ENCODE measurements around the gene SH3TC2. TPM values are rescaled to one million over a fixed set of nuclear protein-coding genes. Genes with fewer than 3 reads are reported as not detected.

SH3TC2 gene
- total and polyA plus RNA-seq, 2 of the 4 experiments (the other 2 are of a cell fraction): 3.4 to 7.9 TPM

- Histone ChIP-seq H3K9me3 (ENCODE audit: control insufficient read depth, insufficient read depth, low read length) (no peaks in the 10 kb centered on the region), H3K27ac (ENCODE audit: insufficient read depth, low read length) (no peak overlapping the region), H4K8ac (ENCODE audit: low read depth in 2 of 2, low read length in 2 of 2) (no peak overlapping the region), H2BK120ac (ENCODE audit: low read depth, low read length) (no peak overlapping the region), H3K56ac (ENCODE audit: extremely low read depth, insufficient read depth, low read length) (no peak overlapping the region), H2AK5ac (ENCODE audit: low read depth, low read length) (no peak overlapping the region), H3K18ac (ENCODE audit: low read depth, low read length) (no peak overlapping the region), H2AFZ (replicated peaks; ENCODE audit: low read length, poor library complexity) (no peak overlapping the region), H3K9me1 (ENCODE audit: insufficient read depth, low read length) (no peaks in the 10 kb centered on the region), H4K91ac (ENCODE audit: insufficient read depth, low read depth, low read length) (no peak overlapping the region), H4K20me1 (ENCODE audit: insufficient read depth, low read length) (no peaks in the 10 kb centered on the region), H3K4me3 (ENCODE audit: insufficient read depth, low read depth, low read length) (no peak overlapping the region), H2BK5ac (ENCODE audit: low read depth, low read length, poor library complexity, severe bottlenecking) (no peak overlapping the region), H3K9ac (ENCODE audit: low read depth, low read length) (no peak overlapping the region), H3K14ac (replicated peaks; ENCODE audit: low read depth, low read length) (no peak overlapping the region), H2BK20ac (ENCODE audit: low read depth, low read length) (no peak overlapping the region), H3K4me1 (ENCODE audit: control insufficient read depth, insufficient read depth, low read length) (0 out of 2 replicates have a peak, but pooled peaks cover 3% of the 10 kb centered on the region), H4K5ac (ENCODE audit: low read depth, low read length) (no peak overlapping the region), H3K4ac (ENCODE audit: low read depth, low read length) (no peak overlapping the region), H3K79me1 (ENCODE audit: low read depth in 1 of 2, low read length in 2 of 2) (no peaks in the 10 kb centered on the region), H3K23ac (ENCODE audit: low read depth, low read length) (no peak overlapping the region), H3K4me2 (ENCODE audit: low read depth, low read length) (no peak overlapping the region), H2BK15ac (ENCODE audit: low read depth, low read length) (no peak overlapping the region), H3K27me3 (ENCODE audit: control insufficient read depth, insufficient read depth, low read length) (no peaks in the 10 kb centered on the region; the same call in 1 of the 2 replicates), H2AK9ac (replicated peaks; ENCODE audit: low read depth, low read length, poor library complexity) (no peak overlapping the region), H3K36me3 (ENCODE audit: control insufficient read depth, insufficient read depth, low read length) (no peaks in the 10 kb centered on the region)
- ATAC-seq (ENCODE audit: low read depth) (no peak), DNase-seq (no peak)
- intact Hi-C loops (cut with micrococcal nuclease): no loop called here
- BruUV-seq (replicated peaks): no TSS peak
- CTCF ChIA-PET: no interaction called here
- POLR2A ChIA-PET (ENCODE audit: unreplicated experiment): no interaction called here
- no peak for TF ChIP-seq RFX5 (IDR thresholded peaks at IDR 0.05; ENCODE audit: low read depth, low read length)
- no peak for TF ChIP-seq ELK1 (IDR thresholded peaks at IDR 0.05; ENCODE audit: borderline replicate concordance, low read depth, low read length)
- TF ChIP-seq CTCF (conservative IDR thresholded peaks at IDR 0.05; ENCODE audit: low read depth, low read length): no peak
- no peak for TF ChIP-seq NFE2L2 (IDR thresholded peaks at IDR 0.05; ENCODE audit: low read depth, low read length)
- no peak for TF ChIP-seq BHLHE40 (IDR thresholded peaks at IDR 0.05; ENCODE audit: low read depth, low read length)
- TF ChIP-seq USF2 (IDR thresholded peaks at IDR 0.05; ENCODE audit: low read depth, low read length): no peak
- in situ Hi-C loops (cut with MboI; ENCODE audit: low sequenced_read_pairs): no loop called here
- WGBS, 2 experiments (ENCODE audit: extremely low coverage in 2 of 2, insufficient read length in 1 of 2): no CpG with 5 or more reads among the region's 5 CpGs
- dilution Hi-C loops (cut with HindIII; ENCODE audit: low sequenced_read_pairs, unreplicated experiment): no loop called here
These were observed 21.0 kb upstream of the SH3TC2 start for GRCh38 chr5:149083846-149084245.

All from IMR-90 (cell line).